ENCODE measurements around the gene FNDC3A.

FNDC3A gene

GRCh38 chr13:49021953-49022352 is 46.2 kb downstream of the FNDC3A start:
- Histone ChIP-seq H3K79me2 (ENCODE audit: low read length) (peaks cover 68% of the 10 kb centered on the region), H3K9me3 (replicated peaks; ENCODE audit: insufficient read depth, low read length) (no peaks in the 10 kb centered on the region), H3K27ac (ENCODE audit: low read length) (no peak overlapping the region), H3F3A (ENCODE audit: insufficient read depth, low read length) (no peaks in the 10 kb centered on the region), H3K27me3 (replicated peaks; ENCODE audit: insufficient read depth, low read length) (no peaks in the 10 kb centered on the region), H4K20me1 (ENCODE audit: insufficient read depth, low read length) (no peaks in the 10 kb centered on the region), H3K4me3 (ENCODE audit: low read length) (no peak overlapping the region), H2AFZ (ENCODE audit: low read length) (no peak overlapping the region), H3K9ac (ENCODE audit: low read length) (no peak overlapping the region), H3K4me2 (ENCODE audit: low read depth, low read length) (no peak overlapping the region), H3K4me1 (ENCODE audit: low read length) (no peaks in the 10 kb centered on the region), H3K36me3 (replicated peaks; ENCODE audit: insufficient read depth, low read length) (no peaks in the 10 kb centered on the region), H3K9me2 (replicated peaks; ENCODE audit: insufficient read depth, low read length) (no peaks in the 10 kb centered on the region)
- TF ChIP-seq EZH2phosphoT487 (IDR thresholded peaks at IDR 0.05; ENCODE audit: low read length) = no peak
- no peak for TF ChIP-seq CTCF (IDR thresholded peaks at IDR 0.05; ENCODE audit: low read length)
- TF ChIP-seq EZH2 (optimal IDR thresholded peaks at IDR 0.05; ENCODE audit: low read depth, low read length) = no peak
- no peak for DNase-seq

GRCh38 chr13:49022472-49023144 is 46.9 kb downstream of the FNDC3A start:
- Histone ChIP-seq H3K27ac (ENCODE audit: low read length) (no peak overlapping the region), H3K4me3 (ENCODE audit: low read length) (no peak overlapping the region), H4K20me1 (ENCODE audit: insufficient read depth, low read length) (no peaks in the 10 kb centered on the region), H3K36me3 (replicated peaks; ENCODE audit: insufficient read depth, low read length) (no peaks in the 10 kb centered on the region), H3K4me2 (ENCODE audit: low read depth, low read length) (no peak overlapping the region), H3K79me2 (ENCODE audit: low read length) (peaks cover 74% of the 10 kb centered on the region), H3K9me2 (replicated peaks; ENCODE audit: insufficient read depth, low read length) (no peaks in the 10 kb centered on the region), H3F3A (ENCODE audit: insufficient read depth, low read length) (no peaks in the 10 kb centered on the region), H3K27me3 (replicated peaks; ENCODE audit: insufficient read depth, low read length) (no peaks in the 10 kb centered on the region), H2AFZ (ENCODE audit: low read length) (no peak overlapping the region), H3K9me3 (replicated peaks; ENCODE audit: insufficient read depth, low read length) (no peaks in the 10 kb centered on the region), H3K4me1 (ENCODE audit: low read length) (no peaks in the 10 kb centered on the region), H3K9ac (ENCODE audit: low read length) (no peak overlapping the region)
- DNase-seq = no peak
- TF ChIP-seq CTCF (IDR thresholded peaks at IDR 0.05; ENCODE audit: low read length) (no peak), EZH2phosphoT487 (IDR thresholded peaks at IDR 0.05; ENCODE audit: low read length) (no peak), EZH2 (optimal IDR thresholded peaks at IDR 0.05; ENCODE audit: low read depth, low read length) (no peak)

- H3K9me2 ChIP-seq (replicated peaks; ENCODE audit: insufficient read depth, low read length) = no peaks in the 10 kb centered on the region
- H3K9ac ChIP-seq (ENCODE audit: low read length) = no peak overlapping the region
- no peaks in the 10 kb centered on the region for H3K27me3 ChIP-seq (replicated peaks; ENCODE audit: insufficient read depth, low read length)
- no peaks in the 10 kb centered on the region for H3K36me3 ChIP-seq (replicated peaks; ENCODE audit: insufficient read depth, low read length)
- no peak overlapping the region for H3K4me3 ChIP-seq (ENCODE audit: low read length)
- no peaks in the 10 kb centered on the region for H4K20me1 ChIP-seq (ENCODE audit: insufficient read depth, low read length)
- no peak for DNase-seq
- H3K79me2 ChIP-seq (ENCODE audit: low read length) = peaks cover 79% of the 10 kb centered on the region
- no peak overlapping the region for H3K4me2 ChIP-seq (ENCODE audit: low read depth, low read length)
- no peaks in the 10 kb centered on the region for H3K4me1 ChIP-seq (ENCODE audit: low read length)
- no peaks in the 10 kb centered on the region for H3F3A ChIP-seq (ENCODE audit: insufficient read depth, low read length)
- H3K9me3 ChIP-seq (replicated peaks; ENCODE audit: insufficient read depth, low read length) = no peaks in the 10 kb centered on the region
- no peak overlapping the region for H2AFZ ChIP-seq (ENCODE audit: low read length)
- TF ChIP-seq EZH2phosphoT487 (IDR thresholded peaks at IDR 0.05; ENCODE audit: low read length) (no peak), EZH2 (optimal IDR thresholded peaks at IDR 0.05; ENCODE audit: low read depth, low read length) (no peak), CTCF (IDR thresholded peaks at IDR 0.05; ENCODE audit: low read length) (no peak)
- H3K27ac ChIP-seq (ENCODE audit: low read length) = no peak overlapping the region
These were observed 47.7 kb downstream of the FNDC3A start for GRCh38 chr13:49023431-49023830.

All from MM.1S (cell line).